Stimulated activated CD8-positive, alpha-beta memory T cell treated with anti-CD3 and anti-CD28 coated beads, Interleukin-7, amount 100 ng/mL, for 4 hours (primary cell): ENCODE measurements around the gene IFNL1.
"Not testable (repeated sequence)": the region's sequence is repeated elsewhere in the genome, so short reads cannot be mapped to it uniquely, and the experiment has no call there.

Source experiments
- DNase-seq, 2 donors: peaks; one replicate each; pipeline ENCODE4 v3.0.0-alpha.2; 2020; ENCODE audit warnings: low read depth in 2 of 2

The IFNL1 gene

GRCh38 chr19:39308531-39309304 lies 12.5 kb downstream of the IFNL1 start:
- DNase-seq: no peak

GRCh38 chr19:39309305-39309670 lies 13.1 kb downstream of the IFNL1 start:
- DNase-seq: not testable (repeated sequence)

- DNase-seq: no peak
Measured at GRCh38 chr19:39310558-39311311, 14.5 kb downstream of the IFNL1 start.

GRCh38 chr19:39314016-39314728 lies 18.0 kb downstream of the IFNL1 start:
- DNase-seq: no peak

GRCh38 chr19:39315933-39316332 lies 19.7 kb downstream of the IFNL1 start:
- no peak for DNase-seq

- DNase-seq: no peak
Measured at GRCh38 chr19:39316627-39317321, 20.6 kb downstream of the IFNL1 start.

GRCh38 chr19:39317476-39317875 lies 21.3 kb downstream of the IFNL1 start:
- no peak for DNase-seq

- DNase-seq: no peak
Measured at GRCh38 chr19:39318071-39318470, 21.9 kb downstream of the IFNL1 start.

GRCh38 chr19:39318690-39319089 lies 22.5 kb downstream of the IFNL1 start:
- DNase-seq: no peak

GRCh38 chr19:39319098-39319891 lies 23.1 kb downstream of the IFNL1 start:
- no peak for DNase-seq

GRCh38 chr19:39319892-39320248 lies 23.7 kb downstream of the IFNL1 start:
- DNase-seq: no peak

GRCh38 chr19:39321117-39321831 lies 25.1 kb downstream of the IFNL1 start:
- no peak for DNase-seq

- no peak for DNase-seq
Measured at GRCh38 chr19:39321832-39322176, 25.6 kb downstream of the IFNL1 start.

GRCh38 chr19:39324242-39324842 lies 28.1 kb downstream of the IFNL1 start:
- no peak for DNase-seq

GRCh38 chr19:39325778-39326665 lies 29.8 kb downstream of the IFNL1 start:
- no peak for DNase-seq

- no peak for DNase-seq
Measured at GRCh38 chr19:39327363-39328045, 31.3 kb downstream of the IFNL1 start.

- DNase-seq: peak; percentile 59
Measured at GRCh38 chr19:39328046-39328705, 32.0 kb downstream of the IFNL1 start.

- DNase-seq: no peak
Measured at GRCh38 chr19:39329948-39330347, 33.7 kb downstream of the IFNL1 start.
